ENCODE data around the gene PLAGL2.

DNA sequence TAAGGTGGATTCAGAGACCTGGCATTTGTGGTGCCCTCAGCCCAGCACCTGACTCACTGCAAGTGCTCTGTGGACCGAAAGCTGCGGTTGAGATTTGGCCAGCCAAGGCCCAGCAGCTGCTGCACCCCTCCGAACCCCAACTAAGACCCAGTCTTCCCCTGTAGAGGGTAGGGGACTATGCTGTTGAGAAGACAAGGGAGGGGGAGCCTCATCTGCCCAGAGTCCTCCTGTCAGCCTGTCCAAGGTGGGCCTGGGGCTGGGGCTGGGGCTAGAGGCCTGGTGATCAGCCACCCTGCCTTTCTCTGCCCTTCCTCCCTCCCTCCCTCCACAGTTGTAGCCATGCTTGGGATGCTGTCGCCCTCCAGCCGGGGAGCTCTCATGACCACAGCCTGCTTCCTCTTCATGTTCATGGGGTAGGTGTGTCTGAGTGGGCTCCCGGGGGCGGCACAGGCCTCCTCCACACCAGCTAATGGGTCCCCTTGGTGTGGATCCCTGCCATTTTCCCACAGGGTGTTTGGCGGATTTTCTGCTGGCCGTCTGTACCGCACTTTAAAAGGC, 57.2 kb downstream of the PLAGL2 start:
- no peak for TF ChIP-seq ZNF274 (IDR thresholded peaks at IDR 0.05; ENCODE audit: low read depth, low read length)
- TF ChIP-seq YY1 (IDR thresholded peaks at IDR 0.05; ENCODE audit: insufficient read depth, insufficient read length) = no peak
- TF ChIP-seq SUZ12 (IDR thresholded peaks at IDR 0.05; ENCODE audit: extremely low read depth, insufficient read depth, insufficient read length) = no peak

Measured in NT2/D1 (cell line).